HG03095 (cell line): ENCODE data around the gene METTL27.
"Not testable (repeated sequence)": the region's sequence is repeated elsewhere in the genome, so short reads cannot be mapped to it uniquely, and the experiment has no call there.

ENCODE experiments used
- ATAC-seq: cut with Tn5 transposase; IDR thresholded peaks from one replicate; pipeline ENCODE4 v1.9.1; 2021; ENCODE audit warnings: moderate library complexity; ENCODE audit not compliant: unreplicated experiment

Gene METTL27, protein sequence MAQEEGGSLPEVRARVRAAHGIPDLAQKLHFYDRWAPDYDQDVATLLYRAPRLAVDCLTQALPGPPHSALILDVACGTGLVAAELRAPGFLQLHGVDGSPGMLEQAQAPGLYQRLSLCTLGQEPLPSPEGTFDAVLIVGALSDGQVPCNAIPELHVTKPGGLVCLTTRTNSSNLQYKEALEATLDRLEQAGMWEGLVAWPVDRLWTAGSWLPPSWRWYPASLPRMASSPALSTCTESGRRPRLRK

DNA sequence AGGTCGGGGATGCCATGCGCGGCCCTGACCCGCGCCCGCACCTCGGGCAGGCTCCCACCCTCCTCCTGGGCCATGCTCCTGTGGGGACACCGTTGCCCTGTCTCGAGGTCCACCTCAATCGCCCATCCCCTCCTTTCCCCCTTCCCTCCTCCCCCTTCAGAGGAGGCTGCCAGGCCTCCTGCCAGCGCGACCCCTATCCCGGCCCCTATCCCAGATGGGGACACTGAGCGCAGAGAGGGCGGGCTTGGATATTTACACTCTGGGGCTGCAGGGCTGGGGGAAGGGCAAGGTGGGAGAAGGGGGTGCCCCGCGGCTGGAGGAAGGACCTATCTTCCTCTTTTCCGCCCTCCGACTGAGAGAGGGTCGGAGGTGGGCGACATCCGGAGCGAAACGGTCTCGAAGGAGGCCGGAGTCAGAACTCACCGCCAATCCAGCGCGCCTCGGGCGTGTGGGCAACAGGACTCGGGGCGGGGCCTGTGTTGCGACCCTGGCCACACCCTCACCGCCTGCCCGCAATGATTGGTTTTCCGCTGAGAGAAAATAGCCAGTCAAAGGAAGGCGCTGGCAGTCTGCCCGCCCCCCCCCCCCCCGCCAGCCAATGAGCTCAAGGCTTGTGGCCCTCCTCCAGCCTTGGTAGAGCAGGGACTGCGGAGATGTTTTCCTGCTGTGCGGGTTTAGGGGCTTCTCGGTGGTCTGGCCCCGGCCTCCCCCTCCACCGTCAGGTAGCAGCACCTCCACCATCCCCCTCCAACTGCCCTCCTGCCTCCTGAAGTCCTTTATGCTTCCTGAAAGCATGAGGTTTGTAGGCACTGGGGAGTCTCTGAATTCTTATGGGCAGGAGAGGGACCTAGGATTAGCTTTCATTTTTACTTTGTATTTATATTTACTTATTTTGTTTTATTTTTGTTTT is at the start of gene METTL27:
METTL27 (minus strand) TSS at position 450 of the 910 bp plus-strand sequence; CDS start at position 74, 376 bp downstream.
- ATAC-seq: peak; percentile 90

DNA sequence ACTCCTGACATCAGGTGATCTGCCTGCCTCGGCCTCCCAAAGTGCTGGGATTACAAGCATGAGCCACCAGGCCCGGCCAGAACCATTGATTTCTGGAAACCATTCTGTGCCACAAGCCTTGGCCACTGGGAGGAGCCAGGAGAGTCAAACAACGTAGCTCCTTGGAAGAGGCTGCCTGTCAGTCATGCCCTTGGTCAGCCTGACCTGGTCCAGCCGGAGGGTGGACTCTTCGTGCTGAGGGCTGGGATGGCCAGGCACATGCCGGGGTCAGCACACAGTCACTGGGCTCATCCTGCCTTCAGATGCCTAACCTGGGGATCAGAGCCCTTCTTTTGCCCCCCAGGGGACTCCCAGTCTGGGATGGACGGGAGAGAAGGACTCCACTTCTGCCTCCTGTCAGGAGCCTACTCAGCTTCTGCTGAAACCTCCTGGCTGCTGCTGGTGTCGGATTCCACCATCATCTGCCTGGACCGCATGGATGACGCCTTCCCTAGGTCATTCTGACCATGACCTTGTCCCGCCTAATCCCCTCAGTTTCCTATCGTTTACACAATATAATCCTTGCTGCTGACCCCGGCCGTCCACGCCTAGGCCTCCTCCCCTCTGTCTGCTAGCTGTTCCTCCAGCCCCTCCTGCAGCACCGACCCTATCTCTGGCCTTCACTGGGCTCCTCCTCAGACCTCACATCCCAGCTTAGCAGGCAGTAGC is 49.0 kb upstream of the METTL27 start:
- ATAC-seq: no peak

DNA sequence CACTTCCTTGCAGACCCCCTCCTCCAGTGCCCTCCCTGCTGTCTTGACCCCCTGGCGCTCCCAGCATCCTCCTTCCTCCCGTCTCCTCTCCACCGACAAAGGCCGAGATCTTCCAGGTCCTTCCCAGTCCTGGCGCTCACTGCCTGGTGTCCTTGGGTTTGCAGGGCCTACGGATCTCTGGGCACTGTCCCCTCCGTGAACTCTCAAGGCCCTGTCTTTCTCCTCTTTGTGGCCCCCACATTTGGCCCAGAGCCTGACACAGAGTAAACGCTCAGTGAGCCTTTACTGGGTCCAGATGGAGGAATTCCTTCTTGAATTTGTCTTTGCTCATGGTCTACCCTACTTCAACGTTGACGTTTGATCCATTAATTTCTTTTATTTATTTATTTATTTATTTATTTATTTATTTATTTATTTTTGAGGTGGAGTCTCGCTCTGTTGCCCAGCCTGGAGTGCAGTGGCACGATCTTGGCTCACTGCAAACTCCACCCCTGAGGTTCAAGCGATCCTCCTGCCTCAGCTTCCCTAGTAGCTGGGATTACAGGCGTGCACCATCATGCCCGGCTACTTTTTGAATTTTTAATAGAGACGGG is 48.3 kb upstream of the METTL27 start:
- no peak for ATAC-seq

DNA sequence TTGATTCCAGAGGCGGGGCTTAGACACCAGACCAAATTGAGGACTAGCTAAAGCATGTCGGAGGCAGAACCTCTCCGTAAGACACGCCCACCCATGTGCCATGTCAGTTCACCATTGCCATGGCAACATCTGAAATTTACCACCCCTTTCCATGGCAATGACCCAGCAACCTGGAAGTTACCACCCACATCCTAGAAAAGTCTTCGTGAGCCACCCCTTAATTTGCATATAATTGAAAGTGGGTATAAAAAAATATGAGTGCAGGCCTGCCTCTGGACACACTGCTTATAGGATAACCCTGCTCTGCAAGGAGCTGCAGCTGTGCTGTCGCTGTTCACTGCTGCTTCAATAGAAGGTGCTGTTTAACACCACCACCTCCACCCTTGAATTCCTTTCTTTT is 46.6 kb upstream of the METTL27 start:
- no peak for ATAC-seq

DNA sequence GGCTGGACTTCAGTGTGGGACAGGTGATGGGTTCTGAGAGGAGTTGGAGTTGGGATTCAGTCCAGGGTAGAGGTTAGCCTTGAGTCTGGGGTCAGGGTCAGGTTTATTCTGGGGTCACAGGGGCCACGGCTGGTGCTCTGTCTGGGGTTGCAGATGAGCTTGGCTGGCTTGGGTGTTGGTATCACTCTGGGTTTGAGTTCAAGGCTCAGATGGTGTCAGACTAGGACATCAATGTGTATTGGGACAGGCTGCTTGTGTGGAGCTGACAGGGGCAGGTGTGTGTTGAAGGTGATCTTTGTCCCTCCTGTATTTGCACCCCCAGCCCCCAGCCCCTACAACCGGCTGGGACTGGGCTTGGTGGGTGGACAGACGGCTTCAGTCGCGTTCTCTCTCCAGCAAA is 45.4 kb upstream of the METTL27 start:
- no peak for ATAC-seq

DNA sequence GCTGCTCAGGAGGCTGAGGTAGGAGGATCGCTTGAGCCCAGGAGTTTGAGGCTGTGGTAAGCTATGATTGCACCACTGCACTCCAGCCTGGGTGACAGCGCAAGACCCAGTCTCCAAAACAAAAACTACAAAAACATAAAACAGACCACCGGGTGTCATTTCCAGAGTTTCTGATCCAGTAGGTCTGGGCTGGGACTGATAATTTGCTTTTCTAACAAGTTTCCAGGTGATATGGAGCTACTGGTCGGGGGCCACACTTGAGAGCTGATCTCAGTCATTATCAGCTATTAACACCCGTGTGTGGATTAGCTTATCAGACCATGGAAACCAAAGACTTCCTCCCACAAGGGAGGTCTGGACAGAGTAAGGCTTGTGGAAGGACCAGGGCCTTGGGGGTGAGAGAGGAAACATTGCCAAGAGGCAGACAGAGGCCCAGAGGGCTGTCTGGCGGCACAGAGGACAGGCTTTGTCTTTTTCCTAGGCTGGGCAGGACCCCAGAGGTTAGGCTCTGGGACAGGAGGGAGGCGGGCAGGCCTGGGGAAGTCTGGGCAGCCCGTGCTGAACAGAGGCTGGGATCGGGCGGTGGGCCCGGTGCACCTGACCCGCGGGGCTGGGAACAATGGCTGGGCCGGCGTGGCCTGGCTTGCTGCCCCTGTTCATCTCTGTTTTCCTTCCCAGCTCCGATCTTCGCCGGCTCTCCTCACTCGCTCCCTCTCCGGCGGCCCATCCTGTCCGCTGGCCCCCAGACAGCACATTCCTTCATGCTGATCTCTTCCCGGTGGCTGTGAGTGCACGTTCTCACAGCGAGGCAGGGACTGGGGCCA is 43.9 kb upstream of the METTL27 start:
- ATAC-seq: no peak

DNA sequence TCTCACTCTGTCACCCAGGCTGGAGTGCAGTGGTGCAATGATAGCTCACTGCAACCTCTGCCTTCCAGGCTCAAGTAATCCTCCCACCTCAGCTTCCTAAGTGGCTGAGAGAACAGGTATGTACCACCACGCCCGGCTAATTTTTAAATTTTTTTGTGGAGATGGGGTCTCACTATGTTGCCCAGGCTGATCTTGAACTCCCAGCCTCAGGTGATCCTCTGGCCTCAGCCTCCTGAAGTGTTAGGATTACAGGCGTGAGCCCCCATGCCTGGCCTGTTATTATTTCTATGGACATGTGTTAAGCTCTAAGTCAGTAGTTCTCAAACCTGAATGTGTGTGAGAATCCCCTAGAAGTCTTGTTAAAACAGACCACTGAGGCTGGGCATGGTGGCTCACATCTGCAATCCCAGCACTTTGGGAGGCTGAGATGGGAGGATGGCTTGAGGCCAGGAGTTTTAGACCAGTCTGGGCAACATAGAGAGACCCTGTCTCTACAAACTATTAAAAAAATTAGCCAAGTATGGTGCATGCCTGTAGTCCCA is 43.2 kb upstream of the METTL27 start:
- no peak for ATAC-seq

DNA sequence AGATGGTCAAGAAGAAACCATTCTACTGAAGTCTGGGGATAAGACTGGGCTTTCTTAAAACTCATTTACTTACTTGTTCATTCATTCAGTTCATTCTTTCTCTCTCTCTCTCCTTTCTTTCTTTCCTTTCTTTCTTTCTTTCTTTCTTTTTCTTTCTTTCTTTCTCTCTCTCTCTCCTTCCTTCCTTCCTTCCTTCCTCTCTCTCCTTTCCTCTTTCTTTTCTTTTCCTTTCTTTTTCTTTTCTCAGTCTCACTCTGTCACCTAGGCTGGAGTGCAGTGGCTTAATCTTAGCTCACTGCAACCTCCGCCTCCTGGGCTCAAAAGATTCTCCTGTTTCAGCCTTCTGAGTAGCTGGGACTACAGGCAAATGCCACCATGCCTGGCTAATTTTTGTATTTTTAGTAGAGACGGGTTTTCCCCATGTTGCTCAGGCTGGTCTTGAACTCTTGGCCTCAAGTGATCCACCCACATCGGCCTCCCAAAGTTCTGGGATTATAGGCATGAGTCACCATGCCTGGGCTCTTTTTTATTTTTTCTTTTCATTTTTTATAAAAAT is 42.6 kb upstream of the METTL27 start:
- not testable (repeated sequence) for ATAC-seq

DNA sequence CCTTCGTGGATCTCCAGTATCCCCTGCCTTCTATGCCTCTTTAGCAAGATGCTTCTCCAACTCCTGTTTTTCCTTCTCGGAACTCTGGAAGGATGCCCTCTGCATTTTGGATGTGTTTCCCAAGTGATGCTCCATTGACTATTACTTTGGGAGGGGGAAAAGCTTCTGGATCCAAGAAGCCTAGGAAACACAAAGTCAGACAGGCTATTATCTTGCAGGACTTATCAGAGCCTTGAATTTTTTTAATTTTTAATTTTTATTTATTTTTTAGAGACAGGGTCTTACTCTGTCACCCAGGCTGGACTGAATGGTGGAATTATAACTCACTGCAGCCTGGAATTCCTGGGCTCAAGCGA is 39.7 kb upstream of the METTL27 start:
- ATAC-seq: no peak

DNA sequence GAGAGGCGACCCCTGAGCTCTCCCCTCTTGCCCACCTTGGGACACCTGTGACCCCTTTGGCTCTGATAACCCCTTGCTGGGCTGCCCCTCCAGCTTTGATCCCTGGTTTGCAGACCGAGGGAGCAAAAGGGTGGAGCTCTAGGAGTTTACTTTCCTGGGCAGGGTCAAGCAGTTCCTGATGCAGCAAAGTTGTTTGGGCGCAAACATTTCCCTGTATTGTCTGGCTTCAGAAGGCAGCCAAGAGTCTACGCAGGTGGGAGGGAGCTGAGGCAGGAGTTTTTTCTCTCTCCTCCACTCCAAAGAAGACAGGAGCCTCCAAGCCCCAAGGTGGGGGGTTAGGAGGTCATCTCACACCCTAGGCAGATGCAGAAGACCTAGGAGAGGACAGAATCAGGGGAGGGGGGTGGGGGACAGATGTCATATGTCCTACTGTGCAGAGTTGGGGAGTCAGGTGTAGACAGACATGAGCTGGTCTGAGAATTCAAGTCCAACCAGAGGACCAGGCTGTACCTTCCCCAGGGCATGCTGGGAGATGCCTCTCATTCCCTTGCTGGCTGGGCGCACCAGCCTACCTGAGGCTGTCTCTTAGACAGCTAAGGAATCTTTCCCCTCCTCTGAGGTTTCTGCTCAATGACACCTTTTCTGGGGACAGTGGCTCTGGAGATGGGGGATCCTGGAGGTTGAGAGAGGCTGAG is 39.2 kb upstream of the METTL27 start:
- ATAC-seq: no peak

DNA sequence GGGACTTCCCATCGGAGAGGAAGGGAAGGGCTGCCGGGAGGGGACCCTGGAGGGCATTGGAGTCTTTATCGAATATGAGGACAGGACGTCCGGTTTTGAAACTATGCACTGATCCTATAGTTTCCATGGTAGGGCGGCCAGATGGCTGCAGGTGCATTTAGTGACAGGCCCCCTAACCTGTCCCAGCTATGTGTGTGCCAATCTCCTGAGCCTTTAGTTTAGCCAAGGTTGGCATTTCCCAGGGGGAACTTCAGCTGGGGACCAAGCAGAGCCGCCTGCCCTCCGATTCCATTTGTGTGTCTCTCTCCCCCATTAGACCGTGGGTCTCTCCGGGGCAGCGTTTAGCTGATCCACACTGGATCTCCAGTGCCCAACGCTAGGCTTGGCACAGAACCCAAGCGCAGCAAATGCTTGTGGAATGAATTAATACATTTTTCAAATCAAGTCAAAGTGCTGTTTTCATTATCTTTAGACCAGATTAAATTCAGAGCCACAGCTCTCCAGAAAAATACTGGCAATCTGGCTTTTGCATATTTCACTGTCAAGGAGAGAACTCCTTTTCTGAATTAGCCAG is 38.5 kb upstream of the METTL27 start:
- no peak for ATAC-seq

DNA sequence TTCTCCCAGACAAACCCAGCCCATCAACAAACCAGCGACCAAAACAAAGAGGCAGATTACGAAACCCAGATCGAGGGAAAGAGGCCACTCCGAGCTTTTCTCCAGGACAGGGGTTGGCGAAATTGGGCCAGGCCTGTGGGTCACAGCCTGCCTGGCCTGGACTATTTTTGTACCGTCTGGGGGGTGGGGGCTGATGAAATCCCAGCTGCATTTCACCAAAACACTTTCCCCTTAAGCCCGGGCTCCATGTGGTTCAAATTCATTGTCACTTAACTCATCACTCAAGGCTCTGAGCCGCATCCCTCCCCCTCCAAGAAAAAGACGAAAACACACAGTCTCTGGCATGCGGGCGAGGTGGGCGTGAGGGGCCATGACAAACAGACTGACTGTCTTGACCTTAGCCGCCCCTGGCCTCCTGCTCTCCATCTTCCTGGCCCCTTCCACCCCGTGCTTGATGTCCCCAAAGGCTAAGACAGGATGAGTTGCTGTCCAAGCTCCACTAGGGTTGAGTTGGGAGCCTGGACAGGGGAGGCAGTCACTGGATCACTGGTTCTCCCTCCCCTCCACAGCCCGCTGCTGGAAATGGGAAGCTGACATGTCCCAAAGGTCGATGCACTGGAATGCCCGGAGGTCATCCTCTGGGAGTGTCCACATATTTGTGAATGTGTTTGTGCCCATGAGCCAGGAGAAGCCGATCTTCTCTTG is 37.8 kb upstream of the METTL27 start:
- ATAC-seq: no peak

DNA sequence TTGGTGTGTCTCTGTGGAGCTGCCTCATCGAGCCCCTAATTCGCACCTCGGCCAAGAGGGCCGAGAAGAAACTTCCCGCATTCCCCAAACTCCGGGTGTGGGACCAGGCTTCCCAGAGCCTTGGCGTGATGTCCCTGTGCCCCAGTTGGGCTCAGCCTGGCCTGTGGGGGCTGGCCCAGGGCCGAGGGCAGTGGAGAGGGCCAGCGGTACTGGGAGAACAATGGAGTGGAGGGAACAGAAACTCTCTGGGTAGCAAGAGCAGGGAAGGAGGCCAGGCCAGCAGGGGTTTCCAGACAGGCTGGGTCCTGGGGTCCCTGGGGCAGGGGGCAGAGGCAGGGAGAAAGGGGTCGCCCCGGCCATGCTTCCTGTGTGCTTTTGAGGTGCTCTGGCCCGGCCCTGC is 34.7 kb upstream of the METTL27 start:
- ATAC-seq: no peak

DNA sequence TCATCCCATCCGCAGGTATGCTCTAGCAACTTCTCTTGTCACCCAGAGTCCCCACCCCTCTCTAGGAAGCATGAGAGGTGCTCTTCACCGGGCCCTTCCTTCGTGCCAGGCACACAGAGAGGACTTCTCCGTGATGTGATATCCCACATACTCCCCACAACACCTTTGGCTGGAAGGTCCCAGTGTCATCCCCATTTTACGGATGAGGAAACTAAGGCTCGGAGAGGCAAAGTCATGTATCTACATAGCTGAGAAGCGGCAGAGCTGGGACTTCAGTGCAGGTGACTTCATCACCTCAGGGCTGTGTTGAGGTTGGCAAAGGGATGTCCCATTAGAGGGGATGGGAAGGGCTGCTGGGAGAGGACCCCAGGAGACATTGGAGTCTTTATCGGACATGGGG is 34.0 kb upstream of the METTL27 start:
- no peak for ATAC-seq

DNA sequence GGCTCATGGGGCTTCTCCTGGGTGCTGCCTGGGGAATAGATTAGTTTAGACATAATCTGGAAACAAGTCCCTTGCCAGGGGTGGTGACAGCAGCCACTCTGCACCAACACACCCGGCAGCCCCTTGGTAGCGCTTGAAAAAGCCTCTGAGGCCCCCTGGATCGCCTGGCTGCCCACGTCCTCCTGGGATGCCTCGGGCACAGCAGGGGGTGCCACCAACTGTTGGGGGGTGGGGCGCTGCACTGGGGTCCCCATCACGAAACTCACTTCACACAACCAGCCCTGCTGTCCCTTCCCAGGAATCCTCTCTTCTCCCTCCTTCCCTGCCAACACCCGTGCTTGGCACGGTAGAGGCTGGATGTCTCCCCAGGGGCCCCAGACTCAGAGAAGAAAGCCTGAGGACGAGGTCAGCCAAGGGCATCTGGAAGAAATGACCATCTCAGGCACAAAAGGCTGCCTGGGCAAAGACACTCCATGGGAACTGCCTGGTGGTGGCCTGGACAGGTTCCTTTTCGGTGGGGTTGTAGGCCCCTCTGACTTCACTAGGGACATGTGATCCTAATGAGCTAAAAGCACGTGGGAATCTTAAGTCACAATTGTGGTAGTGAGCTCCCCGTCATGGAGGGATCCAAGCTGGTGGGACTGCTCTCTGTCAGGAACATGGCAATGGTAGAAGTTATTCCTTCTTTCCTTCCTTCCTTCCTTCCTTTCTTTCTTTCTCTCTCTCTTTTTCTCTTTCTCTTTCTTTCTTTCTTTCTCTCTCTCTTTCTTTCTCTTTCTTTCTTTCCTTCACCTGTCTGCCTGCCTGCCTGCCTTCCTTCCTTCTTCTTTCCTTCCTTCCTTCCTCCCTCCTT is 30.0 kb upstream of the METTL27 start:
- ATAC-seq: no peak

DNA sequence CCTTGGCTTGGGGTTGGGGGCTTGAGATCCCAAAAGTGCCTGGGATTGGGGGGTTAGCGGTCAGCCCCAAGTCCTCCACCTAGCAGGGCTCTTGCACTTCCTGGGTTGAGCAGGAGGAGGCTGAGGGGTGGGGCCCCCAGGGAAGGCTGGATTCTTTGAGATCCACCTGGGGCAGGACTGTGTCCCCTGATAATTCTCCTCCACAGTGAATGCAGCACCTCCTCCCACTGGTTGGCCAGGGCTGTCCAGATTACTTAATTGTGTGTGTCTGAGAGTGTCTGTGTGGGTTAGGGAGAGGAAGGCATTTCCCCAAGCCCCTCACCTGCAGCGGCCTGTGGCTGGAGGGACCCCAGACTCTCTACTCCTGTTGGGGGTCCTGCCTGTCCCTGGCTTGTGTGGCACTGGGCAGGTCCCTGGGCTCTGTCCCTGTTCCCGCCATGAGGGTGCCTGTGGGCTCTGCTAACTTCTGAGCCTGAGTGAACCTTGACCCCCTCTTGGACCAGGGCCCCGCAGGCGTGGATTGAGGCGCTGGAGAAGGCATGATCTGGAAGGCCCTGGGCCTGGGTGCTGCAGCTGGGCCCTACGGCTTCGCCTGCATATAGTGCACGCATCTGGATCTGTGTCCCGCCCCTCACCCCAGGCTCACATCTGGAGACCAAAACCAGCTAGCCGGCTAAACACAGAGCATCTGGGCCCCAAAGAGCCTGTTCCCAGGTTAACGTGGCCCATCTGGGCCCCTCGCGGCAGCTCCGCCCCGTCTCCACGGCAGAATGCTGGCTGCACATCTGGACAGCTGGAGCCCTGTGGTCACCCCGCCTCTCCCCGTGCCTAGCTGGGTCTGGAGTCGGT is 29.1 kb upstream of the METTL27 start:
- no peak for ATAC-seq
